ENCODE results near the gene CHD2. TPM values are rescaled to one million over a fixed set of nuclear protein-coding genes. Genes with fewer than 3 reads are reported as not detected.
A peak's percentile ranks its signal among the peaks of the same experiment; 100 is the strongest.

The CHD2 gene
- polyA plus RNA-seq, 2 of the 4 experiments (the other 2 are of a cell fraction): 29.5 to 68.2 TPM

- TF ChIP-seq TFCP2L1 (CRISPR knock-in tag; IDR thresholded peaks at IDR 0.05) (no peak), CHD2 (IDR thresholded peaks at IDR 0.05; ENCODE audit: low read length, partially characterized antibody) (no peak), PHF8 (IDR thresholded peaks at IDR 0.05; ENCODE audit: borderline replicate concordance, low read depth) (no peak), REST (IDR thresholded peaks at IDR 0.05) (no peak), ZNF302 (CRISPR knock-in tag; IDR thresholded peaks at IDR 0.05) (no peak), ATOH8 (CRISPR knock-in tag; IDR thresholded peaks at IDR 0.05; ENCODE audit: low read depth) (no peak), NFE2L2 (conservative IDR thresholded peaks at IDR 0.05; ENCODE audit: low read length) (no peak), RAD21 (conservative IDR thresholded peaks at IDR 0.05 in 1 of 2, IDR thresholded peaks at IDR 0.05 in 1 of 2) (peak; percentile 46 to 67), TP53 (CRISPR knock-in tag; IDR thresholded peaks at IDR 0.05) (no peak), RNF2 (IDR thresholded peaks at IDR 0.05; ENCODE audit: borderline replicate concordance, low read depth) (no peak), JUNB (IDR thresholded peaks at IDR 0.05) (no peak), FOSB (CRISPR knock-in tag; IDR thresholded peaks at IDR 0.05) (no peak), ZSCAN20 (CRISPR knock-in tag; IDR thresholded peaks at IDR 0.05) (no peak), HES2 (IDR thresholded peaks at IDR 0.05) (no peak), HOXB13 (CRISPR knock-in tag; IDR thresholded peaks at IDR 0.05; ENCODE audit: low read depth) (no peak), RCOR1 (IDR thresholded peaks at IDR 0.05; ENCODE audit: low read depth, low read length) (no peak)
These were observed 152.2 kb downstream of the CHD2 start (continued) for GRCh38 chr15:93052090-93052879.

GRCh38 chr15:93055211-93055610 lies 155.1 kb downstream of the CHD2 start:
- Histone ChIP-seq H3K9me3 (no peaks in the 10 kb centered on the region), H3K4me2 (no peak overlapping the region), H3K4me3 (no peak overlapping the region), H3K27ac (no peak overlapping the region), H3K4me1 (no peaks in the 10 kb centered on the region)
- TF ChIP-seq TFCP2L1 (CRISPR knock-in tag; IDR thresholded peaks at IDR 0.05) (no peak), HOXB5 (CRISPR knock-in tag; IDR thresholded peaks at IDR 0.05) (no peak), ZFP36 (IDR thresholded peaks at IDR 0.05; ENCODE audit: borderline replicate concordance, partially characterized antibody) (no peak), HDAC2 (IDR thresholded peaks at IDR 0.05) (no peak), JUNB (IDR thresholded peaks at IDR 0.05) (no peak), GATA3 (IDR thresholded peaks at IDR 0.05; ENCODE audit: borderline replicate concordance) (no peak), POLR2AphosphoS2 (conservative IDR thresholded peaks at IDR 0.05; ENCODE audit: low read length) (no peak), SMC3 (IDR thresholded peaks at IDR 0.05) (no peak), MAX (IDR thresholded peaks at IDR 0.05) (no peak), RARB (CRISPR knock-in tag; IDR thresholded peaks at IDR 0.05) (no peak)
- DNase-seq (ENCODE audit: low read depth in 1 of 2, low spot score in 1 of 2) (no peak), ATAC-seq (no peak), FAIRE-seq (no peak)
- ChIA-PET POLR2A (no interaction called here), CTCF (interaction anchor here (1.5 to 1.6 kb wide), 4 partner anchors 15 to 1065 kb away, joined by 4 to 6 read pairs (median 4); no protein-coding TSS in a partner anchor)
- WGBS (ENCODE audit: missing lambda C conversion rate): 73% methylated on average over 10 of the region's 11 CpGs

Data from A549 (cell line).